HG02870 (cell line): ENCODE measurements around the gene CCDC88B.

Experiments used
- ATAC-seq: cut with Tn5 transposase; IDR thresholded peaks from one replicate; pipeline ENCODE4 v1.9.1; 2021; ENCODE audit warnings: mild to moderate bottlenecking, moderate library complexity; ENCODE audit not compliant: unreplicated experiment

The CCDC88B gene

DNA sequence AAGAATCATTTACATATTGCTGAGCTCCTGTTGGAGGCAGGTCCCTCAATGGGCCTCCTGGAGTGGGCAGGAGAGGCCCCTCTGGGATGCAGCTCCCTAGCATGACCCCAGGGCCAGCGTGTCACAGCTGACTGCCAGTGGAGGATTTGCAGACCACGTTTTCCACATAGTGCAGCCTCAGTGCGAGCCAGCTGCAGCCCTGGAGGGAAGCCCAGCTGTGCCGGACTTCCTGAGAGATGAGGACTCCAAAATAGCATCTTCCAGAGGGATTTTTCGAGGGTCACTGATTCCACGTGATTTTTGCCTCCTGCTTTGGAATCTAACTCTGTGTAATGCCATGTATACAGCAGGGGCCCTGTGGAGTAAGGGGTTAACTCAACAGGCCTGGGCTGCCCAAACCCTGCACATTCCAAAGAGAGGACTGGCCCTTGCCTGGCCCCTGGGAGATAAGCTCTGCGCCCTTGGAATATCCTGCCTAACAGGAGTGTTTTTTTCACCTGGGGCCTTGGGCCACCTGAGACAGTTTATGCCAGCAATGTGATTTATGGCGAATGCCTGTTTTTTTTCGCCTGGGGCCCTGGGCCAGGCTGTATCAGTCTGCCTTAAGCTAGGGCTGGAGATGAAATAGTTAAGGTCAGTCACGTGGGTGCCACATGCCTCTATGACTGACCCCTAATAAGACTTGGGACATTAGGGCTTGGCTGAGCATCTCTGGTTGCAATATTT, 66.4 kb downstream of the CCDC88B start:
- ATAC-seq: no peak
